GM18517 (cell line): ENCODE results near the gene TTLL4.
"Not testable (repeated sequence)": the region's sequence is repeated elsewhere in the genome, so short reads cannot be mapped to it uniquely, and the experiment has no call there.

ENCODE experiments used
- ATAC-seq: cut with Tn5 transposase; IDR thresholded peaks from one replicate; pipeline ENCODE4 v1.9.1; 2021; ENCODE audit warnings: mild to moderate bottlenecking, moderate library complexity; ENCODE audit not compliant: unreplicated experiment

The TTLL4 gene

GRCh38 chr2:218743068-218743467 is 32.4 kb downstream of the TTLL4 start:
- ATAC-seq: no peak

- ATAC-seq: no peak
Measured at GRCh38 chr2:218744615-218745014, 34.0 kb downstream of the TTLL4 start.

- ATAC-seq: no peak
Measured at GRCh38 chr2:218745160-218745558, 34.5 kb downstream of the TTLL4 start.

GRCh38 chr2:218745559-218746469 is 35.2 kb downstream of the TTLL4 start:
- ATAC-seq: no peak

- ATAC-seq: no peak
Measured at GRCh38 chr2:218746470-218746795, 35.8 kb downstream of the TTLL4 start.

- ATAC-seq: no peak
Measured at GRCh38 chr2:218746960-218747359, 36.3 kb downstream of the TTLL4 start.

- no peak for ATAC-seq
Measured at GRCh38 chr2:218748741-218749441, 38.3 kb downstream of the TTLL4 start.

- no peak for ATAC-seq
Measured at GRCh38 chr2:218754201-218754600, 43.6 kb downstream of the TTLL4 start.

- ATAC-seq: no peak
Measured at GRCh38 chr2:218754781-218755180, 44.1 kb downstream of the TTLL4 start.

- ATAC-seq: no peak
Measured at GRCh38 chr2:218755198-218755566, 44.5 kb downstream of the TTLL4 start.

GRCh38 chr2:218755567-218756404 is 45.2 kb downstream of the TTLL4 start:
- no peak for ATAC-seq

GRCh38 chr2:218756599-218757377 is 46.2 kb downstream of the TTLL4 start:
- ATAC-seq: no peak

GRCh38 chr2:218761795-218762194 is 51.2 kb downstream of the TTLL4 start:
- no peak for ATAC-seq

- not testable (repeated sequence) for ATAC-seq
Measured at GRCh38 chr2:218772759-218773158, 62.1 kb downstream of the TTLL4 start.

- no peak for ATAC-seq
Measured at GRCh38 chr2:218773881-218774280, 63.2 kb downstream of the TTLL4 start.

- ATAC-seq: no peak
Measured at GRCh38 chr2:218776488-218776887, 65.9 kb downstream of the TTLL4 start.

- no peak for ATAC-seq
Measured at GRCh38 chr2:218777276-218777990, 66.8 kb downstream of the TTLL4 start.

GRCh38 chr2:218780046-218780445 is 69.4 kb downstream of the TTLL4 start:
- ATAC-seq: no peak

- ATAC-seq: no peak
Measured at GRCh38 chr2:218780851-218781690, 70.4 kb downstream of the TTLL4 start.
